ENCODE measurements around the gene ZNF132.
"Not testable (repeated sequence)": the region's sequence is repeated elsewhere in the genome, so short reads cannot be mapped to it uniquely, and the experiment has no call there.

The ZNF132 gene

GRCh38 chr19:58407658-58408151 is 32.2 kb downstream of the ZNF132 start:
- DNase-seq (ENCODE audit: low read depth, low spot score), result no peak

- no peak for DNase-seq (ENCODE audit: low read depth, low spot score)
These were observed 32.9 kb downstream of the ZNF132 start for GRCh38 chr19:58406818-58407657.

GRCh38 chr19:58403920-58404478 is 36.0 kb downstream of the ZNF132 start:
- not testable (repeated sequence) for DNase-seq (ENCODE audit: low read depth, low spot score)

GRCh38 chr19:58401840-58402421 is 38.0 kb downstream of the ZNF132 start:
- DNase-seq (ENCODE audit: low read depth, low spot score), result no peak

- DNase-seq (ENCODE audit: low read depth, low spot score), result peak; percentile 100
These were observed 38.8 kb downstream of the ZNF132 start for GRCh38 chr19:58400916-58401839.

- DNase-seq (ENCODE audit: low read depth, low spot score), result no peak
These were observed 39.5 kb downstream of the ZNF132 start for GRCh38 chr19:58400316-58400915.

GRCh38 chr19:58399903-58400302 is 40.0 kb downstream of the ZNF132 start:
- DNase-seq (ENCODE audit: low read depth, low spot score), result no peak

- DNase-seq (ENCODE audit: low read depth, low spot score), result no peak
These were observed 41.4 kb downstream of the ZNF132 start for GRCh38 chr19:58398545-58398944.

GRCh38 chr19:58398087-58398486 is 41.9 kb downstream of the ZNF132 start:
- no peak for DNase-seq (ENCODE audit: low read depth, low spot score)

- no peak for DNase-seq (ENCODE audit: low read depth, low spot score)
These were observed 42.4 kb downstream of the ZNF132 start for GRCh38 chr19:58397533-58398037.

- DNase-seq (ENCODE audit: low read depth, low spot score), result no peak
These were observed 43.0 kb downstream of the ZNF132 start for GRCh38 chr19:58396691-58397532.

GRCh38 chr19:58395979-58396627 is 43.9 kb downstream of the ZNF132 start:
- no peak for DNase-seq (ENCODE audit: low read depth, low spot score)

- peak; percentile 69 for DNase-seq (ENCODE audit: low read depth, low spot score)
These were observed 44.6 kb downstream of the ZNF132 start, which contains the start of gene RNF225 for GRCh38 chr19:58395220-58395978. TSS of gene RNF225 (plus strand) at chr19:58395656. CDS start at chr19:58396090, 434 bp downstream.

- DNase-seq (ENCODE audit: low read depth, low spot score), result no peak
These were observed 45.1 kb downstream of the ZNF132 start for GRCh38 chr19:58394821-58395219.

GRCh38 chr19:58393725-58394033 is 46.3 kb downstream of the ZNF132 start:
- no peak for DNase-seq (ENCODE audit: low read depth, low spot score)

GRCh38 chr19:58392945-58393724 is 46.8 kb downstream of the ZNF132 start:
- no peak for DNase-seq (ENCODE audit: low read depth, low spot score)

GRCh38 chr19:58388175-58388526 is 51.8 kb downstream of the ZNF132 start:
- no peak for DNase-seq (ENCODE audit: low read depth, low spot score)
